NCI-H345 treated with DMSO at 0.1 percent for 48 hours (cell line): ENCODE measurements around the gene ITGB5.

Experiments used
- DNase-seq: peaks from one replicate; lab custom pipeline; 2025; ENCODE audit not compliant: unreplicated experiment; lab: John Stamatoyannopoulos, UW

The ITGB5 gene

GRCh38 chr3:124814620-124815421, 72.3 kb downstream of the ITGB5 start:
- no peak for DNase-seq

GRCh38 chr3:124813541-124813940, 73.6 kb downstream of the ITGB5 start:
- DNase-seq: no peak

- DNase-seq: no peak
These were observed 74.6 kb downstream of the ITGB5 start for GRCh38 chr3:124812291-124813265.

- no peak for DNase-seq
These were observed 75.7 kb downstream of the ITGB5 start for GRCh38 chr3:124811436-124811835.

GRCh38 chr3:124810970-124811369, 76.2 kb downstream of the ITGB5 start:
- no peak for DNase-seq

GRCh38 chr3:124809039-124809438, 78.1 kb downstream of the ITGB5 start:
- DNase-seq: no peak

- no peak for DNase-seq
These were observed 81.5 kb downstream of the ITGB5 start for GRCh38 chr3:124805671-124806070.

GRCh38 chr3:124804875-124805274, 82.3 kb downstream of the ITGB5 start:
- DNase-seq: no peak

GRCh38 chr3:124802702-124803101, 84.5 kb downstream of the ITGB5 start:
- no peak for DNase-seq

- DNase-seq: no peak
These were observed 85.0 kb downstream of the ITGB5 start for GRCh38 chr3:124802061-124802698.

GRCh38 chr3:124800511-124801258, 86.5 kb downstream of the ITGB5 start:
- DNase-seq: peak; percentile 5

GRCh38 chr3:124800076-124800475, 87.1 kb downstream of the ITGB5 start:
- no peak for DNase-seq

GRCh38 chr3:124799676-124800075, 87.5 kb downstream of the ITGB5 start:
- DNase-seq: no peak

- no peak for DNase-seq
These were observed 89.7 kb downstream of the ITGB5 start for GRCh38 chr3:124797426-124797945.

- DNase-seq: no peak
These were observed 90.7 kb downstream of the ITGB5 start for GRCh38 chr3:124796477-124796876.

GRCh38 chr3:124793054-124793739, 94.0 kb downstream of the ITGB5 start:
- no peak for DNase-seq

- no peak for DNase-seq
These were observed 94.7 kb downstream of the ITGB5 start for GRCh38 chr3:124792341-124793040.

- no peak for DNase-seq
These were observed 95.5 kb downstream of the ITGB5 start for GRCh38 chr3:124791639-124792151.

GRCh38 chr3:124791142-124791541, 96.0 kb downstream of the ITGB5 start:
- DNase-seq: no peak
